Uterus (tissue), 2 donors: ENCODE data around the gene ADAMTS12.

Experiments
- POLR2A ChIP-seq, 2 donors: fragments of 450-650 bp; IDR thresholded peaks; one replicate each; pipeline ENCODE4 v1.6.1; 2016; ENCODE audit warnings: antibody characterized with exemption in 2 of 2, mild to moderate bottlenecking in 1 of 2, moderate library complexity in 1 of 2
- TF ChIP-seq, protein P1 (sequence below), 4 experiments: fragments of 200-600 bp in 2 of 4; fragments of 450-650 bp in 2 of 4; sonication (generic) in 2 of 4; IDR thresholded peaks; one replicate each; pipeline ENCODE4 v1.5.1; 2016 to 2019; ENCODE audit warnings: antibody characterized with exemption in 4 of 4, mild to moderate bottlenecking in 2 of 4, moderate library complexity in 1 of 4

DNA sequence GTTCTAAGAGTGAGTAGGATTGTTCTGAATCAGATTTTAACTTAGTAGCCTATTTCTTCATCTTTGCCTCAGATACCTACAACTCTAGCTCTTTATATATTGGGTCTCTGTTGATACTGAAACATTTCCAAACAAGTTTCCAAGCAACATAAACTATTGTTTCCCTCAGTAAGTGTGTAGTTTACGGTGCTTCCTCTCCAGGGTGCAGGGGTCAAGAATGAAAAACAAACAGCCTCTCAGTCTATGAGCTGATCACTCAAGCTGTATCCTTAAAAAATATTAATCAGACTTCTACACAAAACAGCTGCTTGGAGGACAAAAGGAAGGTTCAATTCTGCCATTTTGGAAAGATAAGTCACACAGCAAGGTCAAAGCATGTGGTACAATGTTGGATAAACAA is 75.0 kb downstream of the ADAMTS12 start:
- TF ChIP-seq, protein P1, sequence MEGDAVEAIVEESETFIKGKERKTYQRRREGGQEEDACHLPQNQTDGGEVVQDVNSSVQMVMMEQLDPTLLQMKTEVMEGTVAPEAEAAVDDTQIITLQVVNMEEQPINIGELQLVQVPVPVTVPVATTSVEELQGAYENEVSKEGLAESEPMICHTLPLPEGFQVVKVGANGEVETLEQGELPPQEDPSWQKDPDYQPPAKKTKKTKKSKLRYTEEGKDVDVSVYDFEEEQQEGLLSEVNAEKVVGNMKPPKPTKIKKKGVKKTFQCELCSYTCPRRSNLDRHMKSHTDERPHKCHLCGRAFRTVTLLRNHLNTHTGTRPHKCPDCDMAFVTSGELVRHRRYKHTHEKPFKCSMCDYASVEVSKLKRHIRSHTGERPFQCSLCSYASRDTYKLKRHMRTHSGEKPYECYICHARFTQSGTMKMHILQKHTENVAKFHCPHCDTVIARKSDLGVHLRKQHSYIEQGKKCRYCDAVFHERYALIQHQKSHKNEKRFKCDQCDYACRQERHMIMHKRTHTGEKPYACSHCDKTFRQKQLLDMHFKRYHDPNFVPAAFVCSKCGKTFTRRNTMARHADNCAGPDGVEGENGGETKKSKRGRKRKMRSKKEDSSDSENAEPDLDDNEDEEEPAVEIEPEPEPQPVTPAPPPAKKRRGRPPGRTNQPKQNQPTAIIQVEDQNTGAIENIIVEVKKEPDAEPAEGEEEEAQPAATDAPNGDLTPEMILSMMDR (IDR thresholded peaks at IDR 0.05) = no peak
- no peak for TF ChIP-seq POLR2A (IDR thresholded peaks at IDR 0.05)
